ENCODE results near the gene UQCRH.
"Not testable (repeated sequence)": the region's sequence is repeated elsewhere in the genome, so short reads cannot be mapped to it uniquely, and the experiment has no call there.

The UQCRH gene

GRCh38 chr1:46362158-46362557, 58.7 kb downstream of the UQCRH start:
- TF ChIP-seq CTCF (IDR thresholded peaks at IDR 0.05; ENCODE audit: low read depth, low read length) (no peak), EZH2phosphoT487 (IDR thresholded peaks at IDR 0.05; ENCODE audit: low read depth) (no peak)
- peaks cover 31% of the 10 kb centered on the region for H3K36me3 ChIP-seq (replicated peaks; ENCODE audit: low read depth, low read length)
- no peaks in the 10 kb centered on the region for H3K4me1 ChIP-seq (ENCODE audit: low read length)
- H2AFZ ChIP-seq (ENCODE audit: low read depth, low read length), result no peak overlapping the region
- no peaks in the 10 kb centered on the region for H3K79me2 ChIP-seq (ENCODE audit: low read length)
- H3K4me3 ChIP-seq (ENCODE audit: low read length), result no peak overlapping the region
- H3K9me3 ChIP-seq (ENCODE audit: insufficient read depth, low read length), result no peaks in the 10 kb centered on the region
- H3K4me2 ChIP-seq (ENCODE audit: low read length), result no peak overlapping the region
- no peaks in the 10 kb centered on the region for H3K27me3 ChIP-seq (ENCODE audit: low read depth, low read length)
- no peaks in the 10 kb centered on the region for H4K20me1 ChIP-seq (ENCODE audit: insufficient read depth, low read length)
- H3K27ac ChIP-seq (ENCODE audit: low read length), result no peak overlapping the region
- no peak overlapping the region for H3K9ac ChIP-seq (ENCODE audit: low read length)

- H3K9me3 ChIP-seq (ENCODE audit: insufficient read depth, low read length), result no peaks in the 10 kb centered on the region
- H3K79me2 ChIP-seq (ENCODE audit: low read length), result no peaks in the 10 kb centered on the region
- no peak overlapping the region for H3K4me3 ChIP-seq (ENCODE audit: low read length)
- H3K4me1 ChIP-seq (ENCODE audit: low read length), result no peaks in the 10 kb centered on the region
- H3K4me2 ChIP-seq (ENCODE audit: low read length), result no peak overlapping the region
- H2AFZ ChIP-seq (ENCODE audit: low read depth, low read length), result no peak overlapping the region
- no peak overlapping the region for H3K27ac ChIP-seq (ENCODE audit: low read length)
- H4K20me1 ChIP-seq (ENCODE audit: insufficient read depth, low read length), result no peaks in the 10 kb centered on the region
- no peak overlapping the region for H3K9ac ChIP-seq (ENCODE audit: low read length)
- TF ChIP-seq CTCF (IDR thresholded peaks at IDR 0.05; ENCODE audit: low read depth, low read length) (no peak), EZH2phosphoT487 (IDR thresholded peaks at IDR 0.05; ENCODE audit: low read depth) (no peak)
- peaks cover 29% of the 10 kb centered on the region for H3K36me3 ChIP-seq (replicated peaks; ENCODE audit: low read depth, low read length)
- no peaks in the 10 kb centered on the region for H3K27me3 ChIP-seq (ENCODE audit: low read depth, low read length)
Measured at GRCh38 chr1:46363121-46363520, 59.6 kb downstream of the UQCRH start.

GRCh38 chr1:46364612-46365011, 61.1 kb downstream of the UQCRH start:
- Histone ChIP-seq H3K9ac (ENCODE audit: low read length) (no peak overlapping the region), H4K20me1 (ENCODE audit: insufficient read depth, low read length) (no peaks in the 10 kb centered on the region), H3K4me2 (ENCODE audit: low read length) (no peak overlapping the region), H3K36me3 (replicated peaks; ENCODE audit: low read depth, low read length) (peaks cover 33% of the 10 kb centered on the region), H2AFZ (ENCODE audit: low read depth, low read length) (no peak overlapping the region), H3K4me1 (ENCODE audit: low read length) (peaks cover 3% of the 10 kb centered on the region), H3K79me2 (ENCODE audit: low read length) (no peaks in the 10 kb centered on the region), H3K4me3 (ENCODE audit: low read length) (no peak overlapping the region), H3K27ac (ENCODE audit: low read length) (no peak overlapping the region), H3K27me3 (ENCODE audit: low read depth, low read length) (no peaks in the 10 kb centered on the region), H3K9me3 (ENCODE audit: insufficient read depth, low read length) (no peaks in the 10 kb centered on the region)
- TF ChIP-seq EZH2phosphoT487 (IDR thresholded peaks at IDR 0.05; ENCODE audit: low read depth), result no peak
- no peak for TF ChIP-seq CTCF (IDR thresholded peaks at IDR 0.05; ENCODE audit: low read depth, low read length)

GRCh38 chr1:46365796-46366195, 62.3 kb downstream of the UQCRH start:
- not testable (repeated sequence) for H3K27ac ChIP-seq (ENCODE audit: low read length); H3K79me2 ChIP-seq (ENCODE audit: low read length); H2AFZ ChIP-seq (ENCODE audit: low read depth, low read length); H3K4me3 ChIP-seq (ENCODE audit: low read length); H3K4me2 ChIP-seq (ENCODE audit: low read length); H3K27me3 ChIP-seq (ENCODE audit: low read depth, low read length); H3K9me3 ChIP-seq (ENCODE audit: insufficient read depth, low read length); H4K20me1 ChIP-seq (ENCODE audit: insufficient read depth, low read length); H3K9ac ChIP-seq (ENCODE audit: low read length)
- Histone ChIP-seq H3K4me1 (ENCODE audit: low read length) (peaks cover 15% of the 10 kb centered on the region), H3K36me3 (replicated peaks; ENCODE audit: low read depth, low read length) (peaks cover 29% of the 10 kb centered on the region)

Measured in OCI-LY3 (cell line).